NCI-H1092 treated with DMSO at 0.1 percent for 48 hours (cell line): ENCODE results near the gene SLC2A1.
"Not testable (repeated sequence)": the region's sequence is repeated elsewhere in the genome, so short reads cannot be mapped to it uniquely, and the experiment has no call there.

Source experiments
- DNase-seq: peaks from one replicate; lab custom pipeline; 2025; lab: John Stamatoyannopoulos, UW

SLC2A1 gene

GRCh38 chr1:42899960-42900359, 58.7 kb downstream of the SLC2A1 start:
- DNase-seq, result not testable (repeated sequence)

GRCh38 chr1:42891465-42892138, 67.1 kb downstream of the SLC2A1 start:
- DNase-seq, result no peak

DNA sequence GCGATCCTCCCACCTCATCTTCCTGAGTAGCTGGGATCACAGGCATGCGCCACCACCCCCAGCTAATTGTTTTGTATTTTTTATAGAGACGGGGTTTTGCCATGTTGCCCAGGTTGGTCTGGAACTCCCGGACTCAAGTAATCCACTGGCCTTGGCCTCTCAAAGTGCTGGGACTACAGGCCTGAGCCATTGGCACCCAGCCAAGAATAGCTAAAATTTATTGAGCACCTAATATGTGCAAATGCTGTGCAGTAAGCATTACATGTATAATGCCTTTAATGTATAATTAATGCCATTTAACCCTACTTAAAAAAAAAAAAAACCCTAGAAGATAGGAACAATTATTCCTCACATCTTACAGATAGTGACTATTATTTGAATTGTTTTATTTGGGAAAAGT, 69.4 kb downstream of the SLC2A1 start:
- no peak for DNase-seq

GRCh38 chr1:42888013-42888633, 70.5 kb downstream of the SLC2A1 start:
- DNase-seq, result no peak

DNA sequence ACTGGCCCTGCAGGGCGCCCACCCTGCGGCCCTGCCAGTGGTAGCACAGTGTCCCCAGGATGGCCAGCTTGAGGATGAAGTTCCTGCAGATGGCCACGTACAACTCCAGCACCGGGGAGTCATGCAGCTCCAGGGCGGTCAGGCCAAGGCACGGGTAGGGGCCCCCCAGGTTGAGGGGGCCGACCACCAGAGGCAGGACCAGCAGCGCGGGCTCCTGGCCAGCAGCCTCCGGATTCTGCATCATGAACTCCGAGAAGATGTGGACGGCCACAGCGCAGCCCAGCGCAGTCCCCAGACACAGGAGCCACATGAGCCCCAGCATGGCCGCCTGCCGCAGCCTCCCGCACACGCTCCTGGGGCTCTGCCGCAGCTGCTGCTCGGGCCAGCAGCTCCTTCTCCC, 71.3 kb downstream of the SLC2A1 start:
- DNase-seq, result no peak

- DNase-seq, result no peak
Observed at GRCh38 chr1:42886800-42887199, 71.9 kb downstream of the SLC2A1 start.

DNA sequence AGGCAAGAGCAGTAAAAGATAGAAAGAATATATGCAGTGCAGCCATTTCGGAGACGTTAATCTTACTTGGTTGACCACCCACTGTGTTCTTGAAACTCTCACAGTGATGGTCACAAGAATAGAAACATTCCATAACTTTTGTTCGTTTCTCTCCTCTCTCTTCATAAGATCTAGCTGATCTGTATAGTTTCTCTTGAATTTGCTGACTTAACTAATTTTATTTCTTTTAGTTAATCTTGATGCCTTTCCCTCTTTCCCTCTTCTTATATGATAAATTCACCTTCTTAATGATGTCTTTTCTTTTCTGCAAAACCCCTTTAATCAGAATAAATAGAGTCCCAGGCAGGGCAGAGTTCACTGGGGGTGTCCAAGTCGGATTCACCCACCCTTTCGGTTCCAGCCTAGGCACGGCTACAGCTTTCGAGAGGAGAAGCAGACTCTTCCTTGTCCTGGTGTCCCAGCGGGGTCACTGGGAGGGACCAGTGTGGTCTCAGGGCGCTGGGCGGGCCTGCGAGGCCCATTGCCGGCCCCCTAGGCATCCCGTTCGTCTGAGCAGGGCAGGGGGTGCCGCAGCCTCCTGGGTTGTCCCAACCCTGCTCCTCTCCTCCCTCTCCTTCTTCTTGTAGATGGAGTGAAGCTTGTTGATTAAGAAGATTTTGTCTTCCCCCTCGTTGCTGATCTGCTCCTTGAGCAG, 72.5 kb downstream of the SLC2A1 start:
- DNase-seq, result no peak

GRCh38 chr1:42880384-42880783, 78.3 kb downstream of the SLC2A1 start:
- DNase-seq, result no peak

DNA sequence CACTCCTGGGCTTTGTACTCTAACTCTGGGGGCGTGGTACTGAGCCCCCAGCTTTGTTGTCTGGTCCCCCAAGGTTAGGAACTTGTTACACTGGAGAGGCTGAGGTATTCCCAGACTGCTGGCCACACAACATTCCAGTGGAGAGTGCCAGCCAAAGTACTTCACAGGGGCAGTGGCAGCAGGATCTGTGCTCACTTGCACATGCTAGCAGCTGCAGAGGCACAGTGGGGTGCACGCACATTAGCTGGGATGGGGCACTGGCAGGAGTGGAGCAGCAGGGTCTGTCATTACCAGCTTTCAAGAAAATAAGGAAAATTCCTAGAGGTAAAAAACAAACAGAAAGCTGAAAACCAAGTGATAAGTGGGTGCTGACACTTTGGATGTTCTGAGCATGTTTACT, 81.3 kb downstream of the SLC2A1 start:
- no peak for DNase-seq

GRCh38 chr1:42876009-42876408, 82.7 kb downstream of the SLC2A1 start:
- peak; percentile 68 for DNase-seq
